K562 (cell line): Measurements from ENCODE around the gene RBM20.

ENCODE experiments used
- EP300 ChIP-seq: IDR thresholded peaks from 2 replicates; pipeline ENCODE4 v1.6.1; 2012; ENCODE audit warnings: low read length, improper control_type of control experiment
- ETV6 ChIP-seq, 3 experiments: fragments of 150-350 bp in 1 of 3; sonication (generic) in 1 of 3; formaldehyde crosslinking in 1 of 3; IDR thresholded peaks; 2 replicates each; pipeline versions ENCODE4 v1.6.1 to v1.8.0; 2014 to 2022; ENCODE audit warnings: borderline replicate concordance in 2 of 3, low read depth in 2 of 3, antibody characterized with exemption in 1 of 3, low read length in 1 of 3, mild to moderate bottlenecking in 1 of 3, missing genetic modification reagents in 1 of 3
- HSF4 ChIP-seq: fragments of 250-450 bp; sonication (Bioruptor Pico); IDR thresholded peaks from 2 replicates; pipeline ENCODE4 v2.1.2; 2022; ENCODE audit warnings: mild to moderate bottlenecking, moderate library complexity, borderline replicate concordance
- PHB2 ChIP-seq: fragments of 450-650 bp; IDR thresholded peaks from 2 replicates; pipeline ENCODE4 v1.6.1; 2017; ENCODE audit warnings: low read depth
- RFX1 ChIP-seq: fragments of 450-650 bp; IDR thresholded peaks from 2 replicates; pipeline ENCODE4 v1.6.1; 2016; ENCODE audit warnings: mild to moderate bottlenecking, moderate library complexity
- TCF7 ChIP-seq: sonication (generic); IDR thresholded peaks from 2 replicates; pipeline ENCODE4 v1.6.1; 2016; ENCODE audit warnings: antibody characterized with exemption, borderline replicate concordance
- ZNF444 ChIP-seq: fragments of 250-450 bp; sonication (Bioruptor Pico); IDR thresholded peaks from 2 replicates; pipeline ENCODE4 v1.4.0; 2020; ENCODE audit warnings: mild to moderate bottlenecking, moderate library complexity
- TF ChIP-seq, protein P1 (sequence below), 3 experiments: IDR thresholded peaks in 2 of 3; conservative IDR thresholded peaks in 1 of 3; 2 replicates each; pipeline ENCODE4 v1.5.1; 2011 to 2012; ENCODE audit warnings: low read length in 3 of 3, mild to moderate bottlenecking in 3 of 3, control low read depth in 2 of 3, improper control_type of control experiment in 1 of 3, inconsistent platforms in 1 of 3, low read depth in 1 of 3, mixed read lengths in 1 of 3, moderate library complexity in 1 of 3; ENCODE audit not compliant: insufficient read depth in 2 of 3
- TF ChIP-seq, protein P2 (sequence below): sonication (generic); formaldehyde crosslinking; IDR thresholded peaks from 2 replicates; pipeline ENCODE4 v1.8.1; 2022; ENCODE audit warnings: missing genetic modification reagents

DNA sequence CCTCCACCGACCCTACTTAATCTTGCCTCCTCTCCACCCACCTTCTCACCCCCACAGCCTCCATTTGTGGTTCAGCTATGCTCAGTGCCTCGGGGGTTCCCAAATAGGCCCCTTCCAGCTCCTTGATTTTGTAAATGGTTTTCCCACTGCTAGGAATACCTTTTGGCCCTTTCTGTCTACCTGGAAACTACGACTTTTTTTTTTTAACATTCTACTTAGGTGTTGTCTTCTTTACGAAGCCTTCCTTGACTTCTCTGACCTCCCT lies 200.4 kb downstream of the RBM20 start:
- TF ChIP-seq, protein P1, sequence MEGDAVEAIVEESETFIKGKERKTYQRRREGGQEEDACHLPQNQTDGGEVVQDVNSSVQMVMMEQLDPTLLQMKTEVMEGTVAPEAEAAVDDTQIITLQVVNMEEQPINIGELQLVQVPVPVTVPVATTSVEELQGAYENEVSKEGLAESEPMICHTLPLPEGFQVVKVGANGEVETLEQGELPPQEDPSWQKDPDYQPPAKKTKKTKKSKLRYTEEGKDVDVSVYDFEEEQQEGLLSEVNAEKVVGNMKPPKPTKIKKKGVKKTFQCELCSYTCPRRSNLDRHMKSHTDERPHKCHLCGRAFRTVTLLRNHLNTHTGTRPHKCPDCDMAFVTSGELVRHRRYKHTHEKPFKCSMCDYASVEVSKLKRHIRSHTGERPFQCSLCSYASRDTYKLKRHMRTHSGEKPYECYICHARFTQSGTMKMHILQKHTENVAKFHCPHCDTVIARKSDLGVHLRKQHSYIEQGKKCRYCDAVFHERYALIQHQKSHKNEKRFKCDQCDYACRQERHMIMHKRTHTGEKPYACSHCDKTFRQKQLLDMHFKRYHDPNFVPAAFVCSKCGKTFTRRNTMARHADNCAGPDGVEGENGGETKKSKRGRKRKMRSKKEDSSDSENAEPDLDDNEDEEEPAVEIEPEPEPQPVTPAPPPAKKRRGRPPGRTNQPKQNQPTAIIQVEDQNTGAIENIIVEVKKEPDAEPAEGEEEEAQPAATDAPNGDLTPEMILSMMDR (IDR thresholded peaks at IDR 0.05 in 2 of 3, conservative IDR thresholded peaks at IDR 0.05 in 1 of 3; ENCODE audit: insufficient read depth in 2 of 3, low read depth in 1 of 3, low read length in 3 of 3), result no peak
- TF ChIP-seq TCF7, result no peak
- no peak for TF ChIP-seq ZNF444 (CRISPR knock-in tag)
- TF ChIP-seq RFX1, result no peak
- TF ChIP-seq ETV6 (IDR thresholded peaks at IDR 0.05; ENCODE audit: borderline replicate concordance in 1 of 2, low read depth in 2 of 2, low read length in 1 of 2), result no peak
- TF ChIP-seq ETV6 (CRISPR knock-in tag; IDR thresholded peaks at IDR 0.05; ENCODE audit: borderline replicate concordance), result no peak
- TF ChIP-seq, protein P2, sequence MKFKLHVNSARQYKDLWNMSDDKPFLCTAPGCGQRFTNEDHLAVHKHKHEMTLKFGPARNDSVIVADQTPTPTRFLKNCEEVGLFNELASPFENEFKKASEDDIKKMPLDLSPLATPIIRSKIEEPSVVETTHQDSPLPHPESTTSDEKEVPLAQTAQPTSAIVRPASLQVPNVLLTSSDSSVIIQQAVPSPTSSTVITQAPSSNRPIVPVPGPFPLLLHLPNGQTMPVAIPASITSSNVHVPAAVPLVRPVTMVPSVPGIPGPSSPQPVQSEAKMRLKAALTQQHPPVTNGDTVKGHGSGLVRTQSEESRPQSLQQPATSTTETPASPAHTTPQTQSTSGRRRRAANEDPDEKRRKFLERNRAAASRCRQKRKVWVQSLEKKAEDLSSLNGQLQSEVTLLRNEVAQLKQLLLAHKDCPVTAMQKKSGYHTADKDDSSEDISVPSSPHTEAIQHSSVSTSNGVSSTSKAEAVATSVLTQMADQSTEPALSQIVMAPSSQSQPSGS (CRISPR knock-in tag), result no peak
- TF ChIP-seq PHB2, result no peak
- no peak for TF ChIP-seq EP300
- TF ChIP-seq HSF4 (CRISPR knock-in tag), result no peak
